GM12878 (cell line): Measurements from ENCODE around the gene TMEM9B. TPM values are rescaled to one million over a fixed set of nuclear protein-coding genes. Genes with fewer than 3 reads are reported as not detected.
A peak's percentile ranks its signal among the peaks of the same experiment; 100 is the strongest.

ENCODE experiments used
- ATAC-seq: fragments of 200-7000 bp; cut with Tn5 transposase; 3 replicates; pipeline ENCODE4 v1.9.1; 2020; ENCODE audit warnings: mild to moderate bottlenecking, moderate library complexity
- BruUV-seq: library from RNA; stranded (reverse); fragments of 400-500 nt; replicated peaks from 2 replicates; lab custom pipeline; 2021; lab: Mats Ljungman, UMichigan
- CTCF ChIA-PET: fragments of 300-600 bp; sonication (Branson Sonifier 250); formaldehyde crosslinking; extraction: SDS; loops from one replicate; lab custom pipeline; 2021; ENCODE audit warnings: inconsistent platforms; lab: Yijun Ruan, JAX
- POLR2A ChIA-PET: fragments of 350-600 bp; formaldehyde crosslinking; extraction: SDS; loops from one replicate; lab custom pipeline; 2021; ENCODE audit warnings: inconsistent platforms; lab: Charles Lee
- RAD21 ChIA-PET: fragments of 300-600 bp; sonication (Branson Sonifier 250); formaldehyde crosslinking; loops from one replicate; lab custom pipeline; 2023; ENCODE audit warnings: antibody characterized with exemption; ENCODE audit not compliant: unreplicated experiment; lab: Charles Lee
- SMC1A ChIA-PET: fragments of 300-600 bp; sonication (Branson Sonifier 250); formaldehyde crosslinking; loops from one replicate; lab custom pipeline; 2023; ENCODE audit not compliant: unreplicated experiment, uncharacterized antibody; lab: Charles Lee
- DNase-seq: peaks from one replicate; pipeline ENCODE4 v3.0.0-alpha.2; 2011; ENCODE audit warnings: low read depth, low spot score
- FAIRE-seq: peaks from 3 replicates; lab custom pipeline; 2011; peaks lifted over from hg19 to GRCh38; lab: Jason Lieb, UNC
- H2AFZ ChIP-seq: 2 replicates; pipeline ENCODE4 v1.6.0; 2011; ENCODE audit warnings: low read depth, low read length, control low read depth; ENCODE audit not compliant: control insufficient read depth
- H3K27ac ChIP-seq: 2 replicates; pipeline ENCODE4 v1.5.1; 2011; ENCODE audit warnings: control low read depth; ENCODE audit not compliant: control insufficient read depth, insufficient read depth
- H3K27me3 ChIP-seq, 2 experiments: replicated peaks in 1 of 2; 2 replicates each; pipeline versions ENCODE4 v1.6.0 to v1.6.1; 2011; ENCODE audit warnings: low read length in 1 of 2; ENCODE audit not compliant: control insufficient read depth in 2 of 2, insufficient read depth in 2 of 2
- H3K36me3 ChIP-seq, 2 experiments: 2 replicates each; pipeline ENCODE4 v1.5.1; 2011; ENCODE audit warnings: low read length in 1 of 2; ENCODE audit not compliant: control insufficient read depth in 2 of 2, insufficient read depth in 2 of 2
- H3K4me1 ChIP-seq: 2 replicates; pipeline ENCODE4 v1.6.1; 2011; ENCODE audit warnings: mild to moderate bottlenecking, low read length, moderate library complexity, mixed read lengths; ENCODE audit not compliant: control insufficient read depth, insufficient read depth
- H3K4me2 ChIP-seq: 2 replicates; pipeline ENCODE4 v1.6.0; 2011; ENCODE audit warnings: control low read depth; ENCODE audit not compliant: control insufficient read depth, insufficient read depth
- H3K4me3 ChIP-seq: fragments of 200-600 bp; sonication (generic); 2 replicates; pipeline ENCODE4 v1.5.1; 2016
- H3K79me2 ChIP-seq: 2 replicates; pipeline ENCODE4 v1.6.0; 2011; ENCODE audit warnings: low read length; ENCODE audit not compliant: control insufficient read depth, insufficient read depth
- H3K9ac ChIP-seq: 2 replicates; pipeline ENCODE4 v1.8.0; 2011; ENCODE audit warnings: low read length, control low read depth, mixed read lengths; ENCODE audit not compliant: control insufficient read depth, insufficient read depth
- H3K9me3 ChIP-seq: replicated peaks from 3 replicates; pipeline ENCODE4 v1.5.1; 2011; ENCODE audit warnings: mild to moderate bottlenecking, low read length; ENCODE audit not compliant: control insufficient read depth, insufficient read depth
- H4K20me1 ChIP-seq: 2 replicates; pipeline ENCODE4 v1.6.0; 2011; ENCODE audit not compliant: control insufficient read depth, insufficient read depth
- ASH2L ChIP-seq: fragments of 300-600, 200-600 bp; sonication (generic); IDR thresholded peaks from 2 replicates; pipeline ENCODE4 v1.6.1; 2017; ENCODE audit warnings: low read depth, mild to moderate bottlenecking, borderline replicate concordance
- CHD1 ChIP-seq: IDR thresholded peaks from 2 replicates; pipeline ENCODE4 v1.6.1; 2012; ENCODE audit warnings: low read depth, low read length, improper control_type of control experiment
- E2F8 ChIP-seq: fragments of 450-650 bp; IDR thresholded peaks from 2 replicates; pipeline ENCODE4 v1.6.1; 2018; ENCODE audit warnings: mild to moderate bottlenecking, low read depth, moderate library complexity; ENCODE audit not compliant: partially characterized antibody
- POLR2A ChIP-seq: IDR thresholded peaks from 2 replicates; pipeline ENCODE4 v1.6.1; 2011; ENCODE audit warnings: low read depth, mild to moderate bottlenecking, low read length
- RBBP5 ChIP-seq: fragments of 200-600 bp; sonication (generic); conservative IDR thresholded peaks from 2 replicates; pipeline ENCODE4 v1.6.1; 2016
- SREBF1 ChIP-seq: IDR thresholded peaks from 2 replicates; pipeline ENCODE4 v1.6.1; 2012; ENCODE audit warnings: mild to moderate bottlenecking, low read length
- TCF3 ChIP-seq: IDR thresholded peaks from 2 replicates; pipeline ENCODE4 v1.6.1; 2012; ENCODE audit warnings: low read depth, mild to moderate bottlenecking, low read length, borderline replicate concordance; ENCODE audit not compliant: insufficient read depth
- WGBS: methylation state at CpG from one replicate; pipeline ENCODE4 v1.1.6; 2016; ENCODE audit warnings: low lambda C conversion rate; ENCODE audit not compliant: insufficient replicate concordance, insufficient coverage; ENCODE audit errors: missing lambda C conversion rate; 5-methylcytosine and 5-hydroxymethylcytosine counted together
- in situ Hi-C: fragments of 300-500 bp; cut with MboI; formaldehyde crosslinking; loops from 9 replicates; pipeline ENCODE4 v1.14.3; 2018; ENCODE audit warnings: mixed read lengths
- intact Hi-C: fragments of 100-400 bp; cut with micrococcal nuclease; formaldehyde crosslinking; loops from one replicate; pipeline ENCODE4 v1.14.2; 2022; ENCODE audit not compliant: unreplicated experiment
- polyA plus RNA-seq, 11 experiments: library from polyadenylated mRNA; depleted of rRNA in 4 of 11; unstranded in 6 of 11; stranded (reverse) in 5 of 11; fragments of >200 nt; fragmentation: Nextera tagmentation in 4 of 11; fragmentation: Illumina TruSeq in 1 of 11; extraction: Ambion mirVana in 4 of 11; extraction: Trizol in 1 of 11; gene quantifications; 1 replicate in 1 of 11; 2 replicates in 10 of 11; pipeline versions ENCODE4 v1.2.1 to v1.2.3, GENCODE V29; 2011 to 2016; ENCODE audit warnings: inconsistent platforms in 2 of 11, missing spikeins in 2 of 11, low read depth in 1 of 11
- total RNA-seq, 4 experiments: library from RNA; depleted of rRNA in 3 of 4; stranded (reverse); fragments of >200 nt in 3 of 4; fragmentation: Illumina TruSeq in 1 of 4; extraction: Trizol in 1 of 4; gene quantifications; 2 replicates each; pipeline versions ENCODE4 v1.2.1 to v1.2.3, GENCODE V29; 2013 to 2021

Gene TMEM9B
- total and polyA plus RNA-seq, 10 of the 15 experiments (the other 5 are each of a cell fraction or from before 2014, with no cell fraction given): 11.5 to 54.0 (median 30.0) TPM

GRCh38 chr11:8961401-8961800 is 2.8 kb downstream of the TMEM9B start:
- intact Hi-C loops: loop anchor here (5.0 kb wide), 3 partner anchors 101 to 394 kb away; a partner anchor contains a TSS
- BruUV-seq: no TSS peak
- CTCF ChIA-PET: interaction anchor here (0.6 to 7.8 kb wide), 13 partner anchors 12 to 801 kb away, joined by 3 to 196 read pairs (median 5); partner anchors contain the start of gene AKIP1

More at GRCh38 chr11:8961401-8961800, 2.8 kb downstream of the TMEM9B start:
- in situ Hi-C loops: no loop called here
- Histone ChIP-seq H3K27ac (no peak overlapping the region), H3K27me3 (no peaks in the 10 kb centered on the region), H3K4me3 (no peak overlapping the region), H3K9me3 (no peaks in the 10 kb centered on the region), H3K4me2 (0 out of 2 replicates have a peak overlapping the region, but pooled peaks have one; percentile 23), H3K4me1 (peaks cover 10% of the 10 kb centered on the region), H3K79me2 (peaks cover 36% of the 10 kb centered on the region), H3K9ac (no peak overlapping the region), H2AFZ (no peak overlapping the region), H3K36me3 (no peaks in the 10 kb centered on the region), H4K20me1 (no peaks in the 10 kb centered on the region)
- ChIA-PET SMC1A (interaction anchor here (0.8 to 3.5 kb wide), 11 partner anchors 11 to 634 kb away, joined by 3 to 77 read pairs (median 5); partner anchors contain the start of genes RPL27A and TRIM66), RAD21 (interaction anchor here (1.0 to 3.7 kb wide), 8 partner anchors 39 to 545 kb away, joined by 3 to 97 read pairs (median 6); partner anchors contain the start of gene AKIP1), POLR2A (interaction anchor here (0.7 to 1.0 kb wide), 2 partner anchors 53 to 128 kb away, joined by 3 read pairs; no protein-coding TSS in a partner anchor)
- FAIRE-seq (no peak), ATAC-seq (no peak), DNase-seq (no peak)
- TF ChIP-seq E2F8 (no peak), POLR2A (no peak), SREBF1 (no peak), TCF3 (no peak), CHD1 (no peak), ASH2L (no peak), RBBP5 (no peak)
- WGBS: 50% methylated on average over 2 of the region's 2 CpGs
